ENCODE data around the gene SLC5A12.

The SLC5A12 gene

DNA sequence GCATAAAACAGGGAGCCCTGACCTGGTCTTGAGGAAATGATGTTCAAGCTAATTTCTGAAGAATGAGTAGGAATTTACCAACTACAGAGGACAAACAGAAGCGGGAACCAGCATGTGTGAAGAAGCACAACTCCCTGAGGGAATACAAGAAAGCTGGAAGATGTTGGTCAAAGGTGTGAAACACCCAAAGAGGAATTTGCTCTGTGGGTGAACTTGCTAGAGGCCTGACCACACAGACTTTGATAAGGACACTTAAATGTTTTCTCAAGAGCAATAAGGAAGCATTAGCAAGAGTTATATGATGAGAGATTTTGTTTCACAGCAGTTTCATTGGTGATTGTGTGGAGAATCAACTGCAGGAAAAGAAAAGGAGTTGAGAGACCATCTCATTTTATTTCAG, 17.6 kb downstream of the SLC5A12 start:
- Histone ChIP-seq H3K27me3 (replicated peaks) (no peaks in the 10 kb centered on the region), H3K27ac (no peak overlapping the region), H3K4me3 (ENCODE audit: low read depth, low read length) (no peak overlapping the region), H3K36me3 (replicated peaks) (no peaks in the 10 kb centered on the region)
- in situ Hi-C loops (cut with HindIII; ENCODE audit: low pct_ligation_motif_present, low sequenced_read_pairs): no loop called here
- TF ChIP-seq, protein P1, sequence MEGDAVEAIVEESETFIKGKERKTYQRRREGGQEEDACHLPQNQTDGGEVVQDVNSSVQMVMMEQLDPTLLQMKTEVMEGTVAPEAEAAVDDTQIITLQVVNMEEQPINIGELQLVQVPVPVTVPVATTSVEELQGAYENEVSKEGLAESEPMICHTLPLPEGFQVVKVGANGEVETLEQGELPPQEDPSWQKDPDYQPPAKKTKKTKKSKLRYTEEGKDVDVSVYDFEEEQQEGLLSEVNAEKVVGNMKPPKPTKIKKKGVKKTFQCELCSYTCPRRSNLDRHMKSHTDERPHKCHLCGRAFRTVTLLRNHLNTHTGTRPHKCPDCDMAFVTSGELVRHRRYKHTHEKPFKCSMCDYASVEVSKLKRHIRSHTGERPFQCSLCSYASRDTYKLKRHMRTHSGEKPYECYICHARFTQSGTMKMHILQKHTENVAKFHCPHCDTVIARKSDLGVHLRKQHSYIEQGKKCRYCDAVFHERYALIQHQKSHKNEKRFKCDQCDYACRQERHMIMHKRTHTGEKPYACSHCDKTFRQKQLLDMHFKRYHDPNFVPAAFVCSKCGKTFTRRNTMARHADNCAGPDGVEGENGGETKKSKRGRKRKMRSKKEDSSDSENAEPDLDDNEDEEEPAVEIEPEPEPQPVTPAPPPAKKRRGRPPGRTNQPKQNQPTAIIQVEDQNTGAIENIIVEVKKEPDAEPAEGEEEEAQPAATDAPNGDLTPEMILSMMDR (IDR thresholded peaks at IDR 0.05; ENCODE audit: low read depth, low read length, missing control alignments): no peak
- DNase-seq: peak; percentile 63

DNA sequence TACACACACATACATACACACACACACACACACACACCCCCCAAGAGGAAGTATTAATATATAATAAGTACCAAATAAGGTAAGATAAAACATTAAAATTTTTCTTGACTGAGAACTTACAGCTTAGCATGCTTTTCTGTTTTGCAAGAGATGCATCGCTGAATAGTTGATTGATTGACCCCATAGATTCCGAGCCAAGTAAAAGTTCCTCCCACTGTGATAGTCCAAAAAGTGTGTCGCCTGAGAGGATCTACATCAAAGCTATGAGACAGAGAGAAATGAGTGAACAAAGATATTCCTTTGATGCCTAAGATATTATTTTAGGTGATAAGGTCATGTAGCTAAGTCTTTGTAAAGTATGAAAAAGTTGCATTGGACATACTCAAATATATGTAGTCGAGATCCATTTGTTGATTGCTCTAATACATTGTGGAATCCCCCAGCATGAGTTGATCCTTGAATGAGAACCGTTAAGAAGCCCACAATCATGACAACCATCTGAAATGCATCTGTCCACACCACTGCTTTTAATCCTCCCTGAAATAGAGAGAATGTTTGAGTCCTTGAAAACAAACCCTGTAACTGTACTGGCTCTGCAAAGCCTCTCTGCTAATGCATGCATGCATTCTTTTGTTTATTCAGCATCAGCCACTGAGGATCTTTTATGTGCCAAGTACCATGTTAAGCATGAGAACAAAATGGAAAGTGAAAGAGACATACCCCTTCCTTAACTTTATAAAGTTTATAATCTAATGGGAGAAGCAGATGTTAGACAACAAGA, 18.3 kb downstream of the SLC5A12 start:
- in situ Hi-C loops (cut with HindIII; ENCODE audit: low pct_ligation_motif_present, low sequenced_read_pairs): no loop called here

DNA sequence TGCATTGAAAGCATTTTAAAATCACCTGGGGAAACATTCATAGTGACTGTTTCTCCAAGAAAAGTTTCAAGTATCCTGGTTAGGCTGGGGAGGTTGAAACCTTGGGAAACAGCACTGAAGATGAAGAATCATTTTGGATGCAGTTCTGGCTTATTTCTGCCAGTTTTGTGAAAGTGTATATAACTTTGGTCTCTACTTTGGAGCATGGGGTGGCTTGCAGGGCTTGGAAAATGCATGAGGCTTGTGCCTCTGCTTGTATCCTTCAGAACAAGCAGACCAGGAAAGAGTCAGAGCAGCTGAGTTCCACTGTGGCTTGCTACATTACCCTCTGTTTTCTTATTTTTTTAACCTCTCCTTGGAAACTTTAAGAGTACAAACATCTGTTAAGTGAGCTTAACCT, 19.5 kb downstream of the SLC5A12 start:
- Histone ChIP-seq H3K4me3 (ENCODE audit: low read depth, low read length) (no peak overlapping the region), H3K27ac (no peak overlapping the region), H3K36me3 (replicated peaks) (no peaks in the 10 kb centered on the region), H3K27me3 (replicated peaks) (no peaks in the 10 kb centered on the region)
- DNase-seq: no peak
- in situ Hi-C loops (cut with HindIII; ENCODE audit: low pct_ligation_motif_present, low sequenced_read_pairs): no loop called here
- TF ChIP-seq, protein P1 (IDR thresholded peaks at IDR 0.05; ENCODE audit: low read depth, low read length, missing control alignments): no peak

More for the DNA sequence above, 18.3 kb downstream of the SLC5A12 start:
- no peaks in the 10 kb centered on the region for H3K36me3 ChIP-seq (replicated peaks)
- no peak for DNase-seq
- TF ChIP-seq, protein P1 (IDR thresholded peaks at IDR 0.05; ENCODE audit: low read depth, low read length, missing control alignments): no peak
- H3K4me3 ChIP-seq (ENCODE audit: low read depth, low read length): no peak overlapping the region
- H3K27me3 ChIP-seq (replicated peaks): no peaks in the 10 kb centered on the region
- H3K27ac ChIP-seq: no peak overlapping the region

DNA sequence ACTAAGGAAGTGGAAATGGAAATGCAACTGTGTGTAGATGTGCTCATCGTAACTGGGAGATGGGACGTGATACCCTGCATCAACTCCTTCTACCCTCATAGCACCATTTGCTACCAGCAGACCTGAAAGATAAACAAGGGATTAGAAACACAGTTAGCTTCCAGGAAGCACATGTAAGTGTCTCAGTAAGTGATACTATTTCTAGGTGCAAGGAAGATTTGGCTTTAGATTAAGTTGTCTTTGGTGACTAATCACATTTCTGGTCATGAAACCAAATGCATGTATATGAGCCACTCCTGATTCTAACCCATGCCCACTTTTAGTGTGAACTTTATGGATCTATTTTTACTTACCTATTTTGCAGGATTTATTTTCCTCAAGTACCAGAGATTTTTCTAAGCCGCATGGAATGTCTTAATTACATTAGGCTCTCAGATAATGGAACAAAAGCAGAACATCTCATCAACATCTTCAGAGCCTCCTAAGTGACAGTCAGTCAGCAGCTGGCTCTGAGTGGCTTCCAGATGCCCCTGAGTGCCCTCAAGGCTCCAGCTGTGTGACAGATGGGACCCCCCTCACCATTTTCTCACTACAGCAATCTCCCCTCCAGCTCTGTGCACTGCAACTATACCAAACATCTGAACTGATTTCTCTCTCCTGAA, 21.2 kb downstream of the SLC5A12 start:
- no peaks in the 10 kb centered on the region for H3K36me3 ChIP-seq (replicated peaks)
- no peaks in the 10 kb centered on the region for H3K27me3 ChIP-seq (replicated peaks)
- H3K4me3 ChIP-seq (ENCODE audit: low read depth, low read length): no peak overlapping the region
- in situ Hi-C loops (cut with HindIII; ENCODE audit: low pct_ligation_motif_present, low sequenced_read_pairs): no loop called here
- DNase-seq: no peak
- TF ChIP-seq, protein P1 (IDR thresholded peaks at IDR 0.05; ENCODE audit: low read depth, low read length, missing control alignments): no peak
- no peak overlapping the region for H3K27ac ChIP-seq

DNA sequence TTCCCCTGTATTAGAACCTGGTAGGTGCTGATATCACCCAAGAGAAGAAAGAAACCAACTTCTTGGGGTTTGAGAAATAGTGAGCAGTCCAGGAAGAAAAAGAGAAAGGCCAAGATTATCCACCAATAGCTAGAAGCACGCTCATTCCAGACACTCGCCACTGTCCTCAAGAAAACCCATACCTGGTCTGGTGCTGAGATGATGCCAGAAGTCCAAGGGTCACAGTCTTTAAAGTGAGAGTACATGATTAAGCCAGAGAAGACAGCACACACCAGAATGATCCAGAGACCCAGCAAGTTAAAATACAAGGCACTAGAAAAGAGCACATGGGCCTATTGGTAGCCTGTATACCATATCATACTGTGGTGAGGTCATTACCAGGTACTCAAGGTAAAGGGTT, 23.6 kb downstream of the SLC5A12 start:
- in situ Hi-C loops (cut with HindIII; ENCODE audit: low pct_ligation_motif_present, low sequenced_read_pairs): no loop called here
- no peak overlapping the region for H3K27ac ChIP-seq
- TF ChIP-seq, protein P1 (IDR thresholded peaks at IDR 0.05; ENCODE audit: low read depth, low read length, missing control alignments): no peak
- H3K36me3 ChIP-seq (replicated peaks): no peaks in the 10 kb centered on the region
- DNase-seq: no peak
- H3K27me3 ChIP-seq (replicated peaks): no peaks in the 10 kb centered on the region
- H3K4me3 ChIP-seq (ENCODE audit: low read depth, low read length): no peak overlapping the region
